ENCODE results near the gene VPS8.
A peak's percentile ranks its signal among the peaks of the same experiment; 100 is the strongest.
"Not testable (repeated sequence)": the region's sequence is repeated elsewhere in the genome, so short reads cannot be mapped to it uniquely, and the experiment has no call there.

The VPS8 gene

GRCh38 chr3:185003876-185004275, 191.9 kb downstream of the VPS8 start:
- not testable (repeated sequence) for DNase-seq

DNA sequence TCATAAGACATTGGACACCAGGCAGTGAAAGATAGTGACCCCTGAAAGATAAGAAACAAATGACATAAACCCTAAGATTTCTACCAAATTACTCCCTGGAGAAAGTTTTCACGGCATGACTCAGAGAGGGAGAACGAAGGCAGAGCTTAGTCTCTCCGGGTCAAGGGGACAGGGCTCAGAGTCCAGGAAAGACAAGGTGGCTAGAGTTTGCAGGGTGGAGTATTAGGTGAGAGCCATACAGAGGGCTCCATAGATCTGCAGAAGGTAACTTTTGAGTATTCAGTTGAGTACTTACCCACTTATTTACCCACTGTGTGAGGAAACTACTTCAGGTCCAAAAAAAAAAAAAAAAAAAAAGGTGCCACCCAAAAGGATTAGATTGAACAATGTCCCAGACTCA, 197.7 kb downstream of the VPS8 start:
- DNase-seq, result no peak

GRCh38 chr3:185017584-185017983, 205.6 kb downstream of the VPS8 start:
- DNase-seq, result not testable (repeated sequence)

DNA sequence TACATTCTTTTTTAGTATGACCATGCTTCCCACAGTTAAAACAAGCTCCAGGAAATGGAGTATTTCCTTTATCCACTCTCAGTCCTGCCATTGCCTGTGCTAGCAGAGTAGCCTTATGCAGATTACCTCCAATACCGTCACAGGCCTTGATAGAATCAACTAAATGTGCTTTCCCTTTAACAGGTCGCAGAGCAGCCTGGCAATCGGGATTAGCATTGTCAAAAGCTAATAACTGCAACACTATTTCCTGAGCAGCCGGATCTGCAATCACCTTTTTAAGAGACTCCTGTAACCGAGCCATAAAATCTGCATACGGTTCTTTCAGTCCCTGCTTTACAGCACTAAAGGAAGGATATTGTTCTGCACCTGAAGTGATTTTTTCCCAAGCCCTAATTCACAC, 206.0 kb downstream of the VPS8 start:
- DNase-seq, result not testable (repeated sequence)

- no peak for DNase-seq
Measured at GRCh38 chr3:185021256-185021655, 209.3 kb downstream of the VPS8 start.

GRCh38 chr3:185024406-185024805, 212.4 kb downstream of the VPS8 start:
- DNase-seq, result no peak

- DNase-seq, result no peak
Measured at GRCh38 chr3:185024966-185025365, 213.0 kb downstream of the VPS8 start.

DNA sequence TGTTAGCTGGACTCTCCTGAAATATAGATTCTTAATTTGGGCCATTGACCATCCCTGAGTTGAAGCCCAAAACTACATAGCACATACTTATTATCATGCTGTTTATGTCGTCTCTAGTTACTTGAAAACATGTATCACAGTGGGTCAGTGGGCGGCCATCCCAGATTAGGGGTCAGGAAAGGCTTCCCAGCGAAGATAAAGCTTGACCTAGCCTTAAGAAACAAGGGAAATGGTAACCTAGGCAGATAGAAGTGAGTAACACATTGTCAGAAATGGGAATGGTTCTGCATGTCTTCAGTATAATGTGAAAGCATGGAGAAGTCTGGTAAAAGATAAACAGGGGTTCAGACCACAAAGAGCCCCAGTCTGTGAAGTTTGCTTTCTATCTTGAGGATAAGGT, 216.2 kb downstream of the VPS8 start:
- no peak for DNase-seq

- no peak for DNase-seq
Measured at GRCh38 chr3:185029086-185029485, 217.1 kb downstream of the VPS8 start.

GRCh38 chr3:185030399-185030798, 218.4 kb downstream of the VPS8 start:
- DNase-seq, result no peak

- no peak for DNase-seq
Measured at GRCh38 chr3:185030951-185031350, 219.0 kb downstream of the VPS8 start.

DNA sequence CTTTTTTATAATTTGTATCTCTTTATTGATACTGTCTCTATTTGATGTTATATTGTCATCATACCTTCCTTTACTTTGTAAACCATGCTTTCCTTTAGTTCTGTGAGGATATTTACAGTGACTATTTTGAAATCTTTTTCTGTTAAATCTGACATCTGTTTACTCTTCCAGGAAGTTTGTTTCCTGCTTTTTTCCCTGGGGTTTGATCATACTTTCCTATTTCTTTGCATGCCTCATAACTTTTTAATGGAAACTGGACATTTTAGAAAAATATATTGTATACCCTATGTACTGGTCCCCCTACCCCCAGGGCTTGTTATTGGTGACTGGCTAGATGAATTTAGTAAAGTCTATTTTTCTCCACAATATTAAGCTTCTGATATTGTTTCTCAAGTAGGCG, 225.8 kb downstream of the VPS8 start:
- DNase-seq, result no peak

- DNase-seq, result no peak
Measured at GRCh38 chr3:185040425-185040824, 228.5 kb downstream of the VPS8 start.

DNA sequence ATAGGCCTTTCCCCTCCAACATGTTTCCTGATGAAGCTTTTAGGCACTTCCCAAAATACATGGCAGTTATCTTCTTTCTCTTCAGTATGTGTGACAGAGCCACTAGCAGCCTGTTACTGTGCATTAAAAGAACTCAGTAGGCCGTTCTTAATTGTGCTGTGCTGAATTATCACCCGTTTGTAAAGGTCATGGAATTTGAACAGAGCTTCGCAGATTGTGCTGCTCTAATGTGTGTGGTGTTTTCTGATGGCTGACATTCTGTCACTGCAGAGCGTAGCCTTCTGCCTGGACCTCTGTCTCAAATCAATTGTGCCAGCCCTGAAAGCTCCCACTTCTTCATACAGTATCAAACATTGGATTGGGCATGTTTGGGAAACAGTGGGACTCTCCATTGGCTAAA, 229.6 kb downstream of the VPS8 start:
- no peak for DNase-seq

DNA sequence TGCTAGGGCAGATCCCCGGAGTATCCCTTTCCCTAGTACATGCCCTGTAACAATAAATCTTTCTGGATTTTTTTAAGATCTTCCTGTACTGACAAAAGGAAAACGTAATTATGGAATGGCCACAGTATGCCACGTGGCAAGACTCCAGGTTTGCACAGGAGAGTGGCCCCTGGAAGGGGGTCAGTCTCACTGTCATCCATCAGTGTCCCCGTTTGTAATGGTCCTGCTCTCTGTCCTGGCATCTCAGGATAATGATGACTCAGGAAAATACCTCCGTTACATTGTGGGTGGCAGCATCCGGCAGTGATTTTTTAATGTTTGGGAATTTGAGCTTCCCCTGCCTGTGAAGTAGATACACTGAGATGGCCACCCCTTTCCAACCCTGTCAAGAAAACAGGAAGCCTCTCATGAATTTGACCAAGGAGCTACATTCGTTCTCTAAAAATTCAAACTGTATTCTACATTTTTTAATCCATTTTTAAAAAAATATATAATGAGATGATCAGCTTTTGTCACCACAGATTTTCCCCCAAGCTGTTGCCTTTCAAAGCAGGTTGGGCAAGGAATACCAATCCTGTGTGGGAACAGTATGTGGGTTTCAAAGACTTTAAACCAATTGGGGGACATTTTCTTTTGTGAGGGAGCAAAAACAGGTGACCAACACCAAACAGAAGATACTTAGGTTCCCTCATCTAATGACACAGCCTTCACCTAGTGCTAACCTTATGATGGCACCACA, 230.5 kb downstream of the VPS8 start:
- no peak for DNase-seq

- DNase-seq, result no peak
Measured at GRCh38 chr3:185046164-185046515, 234.2 kb downstream of the VPS8 start.

GRCh38 chr3:185046603-185047002, 234.6 kb downstream of the VPS8 start:
- no peak for DNase-seq

- no peak for DNase-seq
Measured at GRCh38 chr3:185049710-185050109, 237.7 kb downstream of the VPS8 start.

GRCh38 chr3:185051801-185052200, 239.8 kb downstream of the VPS8 start:
- no peak for DNase-seq

GRCh38 chr3:185052631-185053030, 240.7 kb downstream of the VPS8 start:
- no peak for DNase-seq

- DNase-seq, result no peak
Measured at GRCh38 chr3:185056908-185057307, 244.9 kb downstream of the VPS8 start.

- no peak for DNase-seq
Measured at GRCh38 chr3:185057829-185058228, 245.9 kb downstream of the VPS8 start.

DNA sequence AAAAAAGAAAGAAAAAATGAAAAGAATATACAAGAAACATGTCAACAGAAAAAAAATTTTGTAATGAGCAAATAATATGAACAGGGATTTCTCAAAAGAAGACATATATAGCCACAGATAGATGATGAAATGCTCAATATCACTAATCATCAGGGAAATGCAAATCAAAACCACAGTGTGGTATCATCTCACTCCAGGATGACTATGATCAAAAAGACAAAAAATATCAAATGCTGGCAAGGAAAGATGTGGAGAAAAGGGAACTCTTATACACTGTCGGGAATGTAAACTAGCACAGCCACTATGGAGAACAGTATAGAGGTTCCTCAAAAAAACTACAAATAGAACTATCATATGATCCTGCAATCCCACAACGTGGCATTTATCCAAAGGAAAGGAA, 246.8 kb downstream of the VPS8 start:
- DNase-seq, result peak; percentile 34 to 76 (median 54)

DNA sequence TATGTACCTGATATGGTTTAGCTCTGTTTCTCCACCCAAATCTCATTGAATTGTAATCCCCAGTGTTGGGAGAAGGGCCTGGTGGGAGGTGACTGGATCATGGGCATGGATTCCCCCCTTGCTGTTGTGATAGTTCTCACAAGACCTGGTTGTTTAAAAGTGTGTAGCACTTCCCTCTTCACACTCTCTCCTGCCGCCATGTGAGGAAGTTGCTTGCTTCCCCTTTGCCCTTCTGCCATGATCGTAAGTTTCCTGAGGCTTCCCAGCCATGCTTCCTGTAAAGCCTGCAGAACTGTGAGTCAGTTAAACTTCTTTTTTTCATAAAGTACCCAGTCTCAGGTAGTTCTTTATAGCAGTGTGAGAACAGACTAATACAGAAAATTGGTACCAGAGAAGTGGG, 247.8 kb downstream of the VPS8 start:
- peak; percentile 58 to 67 (median 60) for DNase-seq

DNA sequence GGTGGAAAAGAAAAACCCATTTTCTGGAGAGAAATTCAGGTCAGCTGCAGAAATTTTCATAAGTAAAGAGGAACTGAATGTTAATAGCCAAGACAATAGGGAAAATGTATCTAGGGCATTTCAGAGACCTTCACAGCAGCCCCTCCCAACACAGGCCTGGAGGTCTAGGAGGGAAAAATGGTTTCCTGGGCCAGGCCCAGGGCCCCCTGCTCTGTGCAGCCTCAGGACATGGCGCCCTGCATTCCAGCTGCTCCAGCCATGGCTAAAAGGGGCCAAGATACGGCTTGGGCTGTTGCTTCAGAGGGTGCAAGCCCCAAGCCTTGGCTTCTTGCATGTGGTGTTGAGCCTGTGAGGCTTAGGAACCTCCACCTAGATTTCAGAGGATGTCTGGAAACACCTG, 248.7 kb downstream of the VPS8 start:
- peak in 1 of 3 donors; percentile 23 for DNase-seq
